Measurements from ENCODE around the gene GPR171.

The GPR171 gene

DNA sequence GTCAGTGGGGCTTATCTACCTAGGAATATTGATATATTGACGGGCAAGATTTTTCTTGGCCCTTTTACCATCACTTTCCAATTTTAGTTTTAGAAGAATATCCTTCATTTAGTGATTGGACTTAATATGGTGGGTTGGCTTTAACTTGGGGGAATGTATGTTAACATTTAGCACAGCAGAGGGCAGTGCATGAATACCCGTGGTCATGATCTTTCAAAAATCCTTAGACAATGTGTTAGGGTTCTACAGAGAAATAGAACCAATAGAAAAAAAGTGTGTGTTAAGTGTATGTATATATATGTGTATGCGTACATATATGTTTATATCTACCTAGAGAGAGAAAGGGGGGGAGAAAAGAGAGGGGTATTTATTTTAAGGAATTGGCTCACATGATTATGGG lies 36.9 kb downstream of the GPR171 start (continued):
- TF ChIP-seq, protein P1, sequence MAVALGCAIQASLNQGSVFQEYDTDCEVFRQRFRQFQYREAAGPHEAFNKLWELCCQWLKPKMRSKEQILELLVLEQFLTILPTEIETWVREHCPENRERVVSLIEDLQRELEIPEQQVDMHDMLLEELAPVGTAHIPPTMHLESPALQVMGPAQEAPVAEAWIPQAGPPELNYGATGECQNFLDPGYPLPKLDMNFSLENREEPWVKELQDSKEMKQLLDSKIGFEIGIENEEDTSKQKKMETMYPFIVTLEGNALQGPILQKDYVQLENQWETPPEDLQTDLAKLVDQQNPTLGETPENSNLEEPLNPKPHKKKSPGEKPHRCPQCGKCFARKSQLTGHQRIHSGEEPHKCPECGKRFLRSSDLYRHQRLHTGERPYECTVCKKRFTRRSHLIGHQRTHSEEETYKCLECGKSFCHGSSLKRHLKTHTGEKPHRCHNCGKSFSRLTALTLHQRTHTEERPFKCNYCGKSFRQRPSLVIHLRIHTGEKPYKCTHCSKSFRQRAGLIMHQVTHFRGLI (tag by site-specific recombination; IDR thresholded peaks at IDR 0.05): no peak
- no peak for TF ChIP-seq ZBTB48 (tag by site-specific recombination; IDR thresholded peaks at IDR 0.05)

DNA sequence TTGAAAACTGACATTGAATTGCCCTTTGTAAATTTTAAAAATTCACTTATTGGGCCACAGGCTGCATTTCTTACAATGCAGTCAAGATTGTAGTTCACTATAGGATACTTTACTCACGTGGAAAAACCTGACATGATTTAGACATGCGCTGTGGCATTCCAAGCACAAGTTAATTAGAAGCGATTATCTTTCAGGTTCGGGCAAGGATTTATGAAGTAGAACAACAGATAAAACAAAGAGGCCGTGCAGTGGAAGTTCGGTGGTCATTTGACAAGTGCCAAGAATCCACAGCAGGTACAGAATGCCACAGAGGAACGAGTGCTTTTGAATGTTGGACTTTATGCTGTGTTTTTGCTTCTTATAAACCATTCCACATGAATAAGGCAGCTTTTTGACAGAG lies 37.8 kb downstream of the GPR171 start:
- ChIA-PET CTCF (interaction anchor here (0.6 kb wide), 1 partner anchor 8 kb away, joined by 3 read pairs; no protein-coding TSS in a partner anchor), POLR2A (no interaction called here)
- Histone ChIP-seq H3K36me3 (ENCODE audit: control insufficient read depth in 2 of 2, insufficient read depth in 1 of 2, low read length in 2 of 2) (peaks cover 0 to 21% of the 10 kb centered on the region in 2 experiments; a peak in 2 of 3 replicates), H3K4me1 (ENCODE audit: control insufficient read depth, insufficient read depth, low read length) (no peaks in the 10 kb centered on the region), H3K27ac (ENCODE audit: extremely low read depth, low read depth, low read length) (no peak overlapping the region), H3K4me3 (ENCODE audit: low read depth, low read length) (no peak overlapping the region), H3K9me3 (ENCODE audit: control insufficient read depth, insufficient read depth, low read depth, low read length) (no peaks in the 10 kb centered on the region)
- no peak for TF ChIP-seq SALL2 (tag by site-specific recombination; IDR thresholded peaks at IDR 0.05; ENCODE audit: borderline replicate concordance)
- TF ChIP-seq ZNF747 (tag by site-specific recombination; IDR thresholded peaks at IDR 0.05): no peak
- TF ChIP-seq, protein P2, sequence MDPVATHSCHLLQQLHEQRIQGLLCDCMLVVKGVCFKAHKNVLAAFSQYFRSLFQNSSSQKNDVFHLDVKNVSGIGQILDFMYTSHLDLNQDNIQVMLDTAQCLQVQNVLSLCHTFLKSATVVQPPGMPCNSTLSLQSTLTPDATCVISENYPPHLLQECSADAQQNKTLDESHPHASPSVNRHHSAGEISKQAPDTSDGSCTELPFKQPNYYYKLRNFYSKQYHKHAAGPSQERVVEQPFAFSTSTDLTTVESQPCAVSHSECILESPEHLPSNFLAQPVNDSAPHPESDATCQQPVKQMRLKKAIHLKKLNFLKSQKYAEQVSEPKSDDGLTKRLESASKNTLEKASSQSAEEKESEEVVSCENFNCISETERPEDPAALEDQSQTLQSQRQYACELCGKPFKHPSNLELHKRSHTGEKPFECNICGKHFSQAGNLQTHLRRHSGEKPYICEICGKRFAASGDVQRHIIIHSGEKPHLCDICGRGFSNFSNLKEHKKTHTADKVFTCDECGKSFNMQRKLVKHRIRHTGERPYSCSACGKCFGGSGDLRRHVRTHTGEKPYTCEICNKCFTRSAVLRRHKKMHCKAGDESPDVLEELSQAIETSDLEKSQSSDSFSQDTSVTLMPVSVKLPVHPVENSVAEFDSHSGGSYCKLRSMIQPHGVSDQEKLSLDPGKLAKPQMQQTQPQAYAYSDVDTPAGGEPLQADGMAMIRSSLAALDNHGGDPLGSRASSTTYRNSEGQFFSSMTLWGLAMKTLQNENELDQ (tag by site-specific recombination; IDR thresholded peaks at IDR 0.05; ENCODE audit: low read depth): no peak
- no peak for TF ChIP-seq ZNF302 (tag by site-specific recombination; IDR thresholded peaks at IDR 0.05; ENCODE audit: low read depth)
- TF ChIP-seq ZNF221 (tag by site-specific recombination; IDR thresholded peaks at IDR 0.05; ENCODE audit: borderline replicate concordance): no peak
- TF ChIP-seq, protein P3, sequence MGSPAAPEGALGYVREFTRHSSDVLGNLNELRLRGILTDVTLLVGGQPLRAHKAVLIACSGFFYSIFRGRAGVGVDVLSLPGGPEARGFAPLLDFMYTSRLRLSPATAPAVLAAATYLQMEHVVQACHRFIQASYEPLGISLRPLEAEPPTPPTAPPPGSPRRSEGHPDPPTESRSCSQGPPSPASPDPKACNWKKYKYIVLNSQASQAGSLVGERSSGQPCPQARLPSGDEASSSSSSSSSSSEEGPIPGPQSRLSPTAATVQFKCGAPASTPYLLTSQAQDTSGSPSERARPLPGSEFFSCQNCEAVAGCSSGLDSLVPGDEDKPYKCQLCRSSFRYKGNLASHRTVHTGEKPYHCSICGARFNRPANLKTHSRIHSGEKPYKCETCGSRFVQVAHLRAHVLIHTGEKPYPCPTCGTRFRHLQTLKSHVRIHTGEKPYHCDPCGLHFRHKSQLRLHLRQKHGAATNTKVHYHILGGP (tag by site-specific recombination; IDR thresholded peaks at IDR 0.05): no peak
- no peak for TF ChIP-seq ZEB2 (tag by site-specific recombination; IDR thresholded peaks at IDR 0.05)
- TF ChIP-seq ZNF350 (tag by site-specific recombination; IDR thresholded peaks at IDR 0.05): no peak
- TF ChIP-seq ZNF211 (tag by site-specific recombination; IDR thresholded peaks at IDR 0.05; ENCODE audit: low read depth): no peak
- TF ChIP-seq ZNF629 (tag by site-specific recombination; IDR thresholded peaks at IDR 0.05): no peak
- no peak for TF ChIP-seq ZNF510 (tag by site-specific recombination; IDR thresholded peaks at IDR 0.05; ENCODE audit: insufficient replicate concordance)
- TF ChIP-seq ZNF626 (tag by site-specific recombination; IDR thresholded peaks at IDR 0.05): no peak
- no peak for TF ChIP-seq ZXDB (tag by site-specific recombination; IDR thresholded peaks at IDR 0.05)
- TF ChIP-seq REPIN1 (tag by site-specific recombination; IDR thresholded peaks at IDR 0.05; ENCODE audit: low read depth): no peak
- TF ChIP-seq, protein P4, sequence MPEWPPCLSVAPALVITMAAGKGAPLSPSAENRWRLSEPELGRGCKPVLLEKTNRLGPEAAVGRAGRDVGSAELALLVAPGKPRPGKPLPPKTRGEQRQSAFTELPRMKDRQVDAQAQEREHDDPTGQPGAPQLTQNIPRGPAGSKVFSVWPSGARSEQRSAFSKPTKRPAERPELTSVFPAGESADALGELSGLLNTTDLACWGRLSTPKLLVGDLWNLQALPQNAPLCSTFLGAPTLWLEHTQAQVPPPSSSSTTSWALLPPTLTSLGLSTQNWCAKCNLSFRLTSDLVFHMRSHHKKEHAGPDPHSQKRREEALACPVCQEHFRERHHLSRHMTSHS (tag by site-specific recombination; IDR thresholded peaks at IDR 0.05): no peak
- TF ChIP-seq KLF1 (tag by site-specific recombination; IDR thresholded peaks at IDR 0.05): no peak

DNA sequence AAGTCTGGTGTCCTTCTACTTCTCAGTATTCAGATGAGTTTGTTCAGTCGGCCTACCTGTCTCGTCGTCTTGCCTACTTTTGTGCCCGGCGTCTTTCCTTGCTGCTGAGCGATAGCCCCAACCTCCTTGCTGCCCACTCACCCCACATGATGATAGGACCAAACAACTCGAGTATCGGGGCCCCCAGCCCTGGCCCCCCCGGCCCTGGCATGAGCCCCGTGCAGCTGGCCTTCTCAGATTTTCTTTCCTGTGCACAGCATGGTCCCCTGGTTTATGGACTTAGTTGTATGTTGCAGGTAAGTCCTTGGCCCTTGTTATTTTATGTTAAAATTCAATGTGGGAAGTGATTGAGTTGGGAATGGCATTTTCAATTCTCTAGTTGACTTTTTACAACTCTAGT lies 43.2 kb downstream of the GPR171 start:
- no peaks in the 10 kb centered on the region for H3K9me3 ChIP-seq (ENCODE audit: control insufficient read depth, insufficient read depth, low read depth, low read length)
- H3K36me3 ChIP-seq (ENCODE audit: control insufficient read depth in 2 of 2, insufficient read depth in 1 of 2, low read length in 2 of 2): peaks cover 0 to 27% of the 10 kb centered on the region in 2 experiments; a peak in 2 of 3 replicates
- POLR2A ChIA-PET: no interaction called here
- H3K27ac ChIP-seq (ENCODE audit: extremely low read depth, low read depth, low read length): no peak overlapping the region
- CTCF ChIA-PET: no interaction called here
- no peaks in the 10 kb centered on the region for H3K4me1 ChIP-seq (ENCODE audit: control insufficient read depth, insufficient read depth, low read length)
- no peak overlapping the region for H3K4me3 ChIP-seq (ENCODE audit: low read depth, low read length)
- TF ChIP-seq ZNF157 (tag by site-specific recombination; IDR thresholded peaks at IDR 0.05): no peak
- no peak for TF ChIP-seq ZFP69B (tag by site-specific recombination; IDR thresholded peaks at IDR 0.05)
- no peak for TF ChIP-seq ZEB2 (tag by site-specific recombination; IDR thresholded peaks at IDR 0.05)
- no peak for TF ChIP-seq ZNF341 (tag by site-specific recombination; IDR thresholded peaks at IDR 0.05; ENCODE audit: low read depth)
- TF ChIP-seq, protein P5, sequence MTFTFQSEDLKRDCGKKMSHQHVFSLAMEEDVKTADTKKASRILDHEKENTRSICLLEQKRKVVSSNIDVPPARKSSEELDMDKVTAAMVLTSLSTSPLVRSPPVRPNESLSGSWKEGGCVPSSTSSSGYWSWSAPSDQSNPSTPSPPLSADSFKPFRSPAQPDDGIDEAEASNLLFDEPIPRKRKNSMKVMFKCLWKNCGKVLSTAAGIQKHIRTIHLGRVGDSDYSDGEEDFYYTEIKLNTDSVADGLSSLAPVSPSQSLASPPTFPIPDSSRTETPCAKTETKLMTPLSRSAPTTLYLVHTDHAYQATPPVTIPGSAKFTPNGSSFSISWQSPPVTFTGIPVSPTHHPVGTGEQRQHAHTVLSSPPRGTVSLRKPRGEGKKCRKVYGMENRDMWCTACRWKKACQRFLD (tag by site-specific recombination; IDR thresholded peaks at IDR 0.05): no peak
- no peak for TF ChIP-seq ZNF521 (tag by site-specific recombination; IDR thresholded peaks at IDR 0.05)
- no peak for TF ChIP-seq ZNF654 (tag by site-specific recombination; IDR thresholded peaks at IDR 0.05; ENCODE audit: low read depth)
- TF ChIP-seq ZNF48 (tag by site-specific recombination; IDR thresholded peaks at IDR 0.05): no peak
- TF ChIP-seq, protein P6, sequence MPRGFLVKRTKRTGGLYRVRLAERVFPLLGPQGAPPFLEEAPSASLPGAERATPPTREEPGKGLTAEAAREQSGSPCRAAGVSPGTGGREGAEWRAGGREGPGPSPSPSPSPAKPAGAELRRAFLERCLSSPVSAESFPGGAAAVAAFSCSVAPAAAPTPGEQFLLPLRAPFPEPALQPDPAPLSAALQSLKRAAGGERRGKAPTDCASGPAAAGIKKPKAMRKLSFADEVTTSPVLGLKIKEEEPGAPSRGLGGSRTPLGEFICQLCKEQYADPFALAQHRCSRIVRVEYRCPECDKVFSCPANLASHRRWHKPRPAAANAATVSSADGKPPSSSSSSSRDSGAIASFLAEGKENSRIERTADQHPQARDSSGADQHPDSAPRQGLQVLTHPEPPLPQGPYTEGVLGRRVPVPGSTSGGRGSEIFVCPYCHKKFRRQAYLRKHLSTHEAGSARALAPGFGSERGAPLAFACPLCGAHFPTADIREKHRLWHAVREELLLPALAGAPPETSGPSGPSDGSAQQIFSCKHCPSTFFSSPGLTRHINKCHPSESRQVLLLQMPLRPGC (tag by site-specific recombination; IDR thresholded peaks at IDR 0.05): no peak

Data from HEK293 (cell line).